Measurements from ENCODE around the gene SH3BP4. TPM values are rescaled to one million over a fixed set of nuclear protein-coding genes. Genes with fewer than 3 reads are reported as not detected.

SH3BP4 gene
- total RNA-seq, 2 experiments from 2014 or later: 0.06 TPM; not detected in 1

- no peaks in the 10 kb centered on the region for H3K4me1 ChIP-seq (ENCODE audit: insufficient read depth, low read length, poor library complexity, severe bottlenecking)
- no peak overlapping the region for H3K4me3 ChIP-seq (ENCODE audit: low read depth, low read length, poor library complexity, severe bottlenecking)
- BruUV-seq (replicated peaks): no TSS peak
- ChIA-PET CTCF (ENCODE audit: unreplicated experiment) (no interaction called here), POLR2A (no interaction called here)
- no peak overlapping the region for H3K4me2 ChIP-seq (ENCODE audit: low read length)
- no peak for TF ChIP-seq EZH2phosphoT487 (IDR thresholded peaks at IDR 0.05; ENCODE audit: borderline replicate concordance, low read depth, low read length)
- no peak for TF ChIP-seq CTCF (conservative IDR thresholded peaks at IDR 0.05; ENCODE audit: low read length)
- H3K79me2 ChIP-seq (ENCODE audit: insufficient read depth, low read depth, low read length): no peaks in the 10 kb centered on the region
- H3K27ac ChIP-seq (ENCODE audit: low read depth, low read length, poor library complexity, severe bottlenecking): no peak overlapping the region
- intact Hi-C loops (cut with micrococcal nuclease; ENCODE audit: unreplicated experiment): no loop called here
- H3K36me3 ChIP-seq (ENCODE audit: insufficient read depth, low read length): no peaks in the 10 kb centered on the region
- no peak overlapping the region for H2AFZ ChIP-seq (ENCODE audit: low read length)
- DNase-seq (ENCODE audit: low spot score): no peak
- no peaks in the 10 kb centered on the region for H3K9me2 ChIP-seq (ENCODE audit: insufficient read depth, low read length)
- H3K9me3 ChIP-seq (ENCODE audit: low read length): no peaks in the 10 kb centered on the region
- H4K20me1 ChIP-seq (ENCODE audit: insufficient read depth, low read length): no peaks in the 10 kb centered on the region
Observed at GRCh38 chr2:234985608-234986245, 33.9 kb downstream of the SH3BP4 start.

- no peaks in the 10 kb centered on the region for H3K9me2 ChIP-seq (ENCODE audit: insufficient read depth, low read length)
- no peaks in the 10 kb centered on the region for H3K79me2 ChIP-seq (ENCODE audit: insufficient read depth, low read depth, low read length)
- no peaks in the 10 kb centered on the region for H3K9me3 ChIP-seq (ENCODE audit: low read length)
- intact Hi-C loops (cut with micrococcal nuclease; ENCODE audit: unreplicated experiment): no loop called here
- no peaks in the 10 kb centered on the region for H4K20me1 ChIP-seq (ENCODE audit: insufficient read depth, low read length)
- H3K4me1 ChIP-seq (ENCODE audit: insufficient read depth, low read length, poor library complexity, severe bottlenecking): no peaks in the 10 kb centered on the region
- H3K27ac ChIP-seq (ENCODE audit: low read depth, low read length, poor library complexity, severe bottlenecking): no peak overlapping the region
- CTCF ChIA-PET (ENCODE audit: unreplicated experiment): no interaction called here
- H3K36me3 ChIP-seq (ENCODE audit: insufficient read depth, low read length): no peaks in the 10 kb centered on the region
- POLR2A ChIA-PET: no interaction called here
- no peak overlapping the region for H3K4me2 ChIP-seq (ENCODE audit: low read length)
- H3K4me3 ChIP-seq (ENCODE audit: low read depth, low read length, poor library complexity, severe bottlenecking): no peak overlapping the region
- H2AFZ ChIP-seq (ENCODE audit: low read length): no peak overlapping the region
- DNase-seq (ENCODE audit: low spot score): no peak
- no peak for TF ChIP-seq CTCF (conservative IDR thresholded peaks at IDR 0.05; ENCODE audit: low read length)
- no peak for TF ChIP-seq EZH2phosphoT487 (IDR thresholded peaks at IDR 0.05; ENCODE audit: borderline replicate concordance, low read depth, low read length)
- no TSS peak for BruUV-seq (replicated peaks)
Observed at GRCh38 chr2:234986390-234986789, 34.6 kb downstream of the SH3BP4 start.

- ChIA-PET POLR2A (no interaction called here), CTCF (ENCODE audit: unreplicated experiment) (no interaction called here)
- no TSS peak for BruUV-seq (replicated peaks)
- Histone ChIP-seq H3K79me2 (ENCODE audit: insufficient read depth, low read depth, low read length) (no peaks in the 10 kb centered on the region), H3K27ac (ENCODE audit: low read depth, low read length, poor library complexity, severe bottlenecking) (no peak overlapping the region), H3K4me3 (ENCODE audit: low read depth, low read length, poor library complexity, severe bottlenecking) (no peak overlapping the region), H3K4me1 (ENCODE audit: insufficient read depth, low read length, poor library complexity, severe bottlenecking) (no peaks in the 10 kb centered on the region), H2AFZ (ENCODE audit: low read length) (no peak overlapping the region), H4K20me1 (ENCODE audit: insufficient read depth, low read length) (no peaks in the 10 kb centered on the region), H3K36me3 (ENCODE audit: insufficient read depth, low read length) (no peaks in the 10 kb centered on the region), H3K9me3 (ENCODE audit: low read length) (no peaks in the 10 kb centered on the region), H3K4me2 (ENCODE audit: low read length) (no peak overlapping the region), H3K9me2 (ENCODE audit: insufficient read depth, low read length) (no peaks in the 10 kb centered on the region)
- no peak for TF ChIP-seq CTCF (conservative IDR thresholded peaks at IDR 0.05; ENCODE audit: low read length)
- TF ChIP-seq EZH2phosphoT487 (IDR thresholded peaks at IDR 0.05; ENCODE audit: borderline replicate concordance, low read depth, low read length): no peak
- DNase-seq (ENCODE audit: low spot score): no peak
- intact Hi-C loops (cut with micrococcal nuclease; ENCODE audit: unreplicated experiment): no loop called here
Observed at GRCh38 chr2:234986876-234987720, 35.3 kb downstream of the SH3BP4 start.
